GM18861 (cell line): ENCODE measurements around the gene C11orf91.
"Not testable (repeated sequence)": the region's sequence is repeated elsewhere in the genome, so short reads cannot be mapped to it uniquely, and the experiment has no call there.

Experiments
- ATAC-seq: cut with Tn5 transposase; IDR thresholded peaks from one replicate; pipeline ENCODE4 v1.9.1; 2021; ENCODE audit not compliant: unreplicated experiment

Gene C11orf91

DNA sequence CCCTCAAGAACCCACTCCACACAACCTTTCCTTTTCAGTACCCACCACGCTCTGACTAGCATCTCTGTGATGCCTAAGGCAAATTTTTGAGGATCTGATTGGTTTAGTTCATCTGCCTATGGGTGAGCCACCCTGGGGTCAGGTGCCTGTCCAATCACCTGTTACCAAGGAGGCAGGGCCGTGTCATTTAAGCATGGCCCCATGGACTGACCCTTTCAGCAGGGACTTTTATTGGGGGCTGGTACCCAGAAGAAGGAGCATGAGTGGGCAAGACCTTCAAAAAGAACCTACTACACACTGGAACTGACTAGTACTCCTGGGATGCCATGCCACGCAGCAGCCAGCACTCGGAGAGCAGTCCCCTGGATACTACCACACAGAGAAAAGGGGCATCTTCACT is 28.4 kb downstream of the C11orf91 start:
- ATAC-seq, result no peak

DNA sequence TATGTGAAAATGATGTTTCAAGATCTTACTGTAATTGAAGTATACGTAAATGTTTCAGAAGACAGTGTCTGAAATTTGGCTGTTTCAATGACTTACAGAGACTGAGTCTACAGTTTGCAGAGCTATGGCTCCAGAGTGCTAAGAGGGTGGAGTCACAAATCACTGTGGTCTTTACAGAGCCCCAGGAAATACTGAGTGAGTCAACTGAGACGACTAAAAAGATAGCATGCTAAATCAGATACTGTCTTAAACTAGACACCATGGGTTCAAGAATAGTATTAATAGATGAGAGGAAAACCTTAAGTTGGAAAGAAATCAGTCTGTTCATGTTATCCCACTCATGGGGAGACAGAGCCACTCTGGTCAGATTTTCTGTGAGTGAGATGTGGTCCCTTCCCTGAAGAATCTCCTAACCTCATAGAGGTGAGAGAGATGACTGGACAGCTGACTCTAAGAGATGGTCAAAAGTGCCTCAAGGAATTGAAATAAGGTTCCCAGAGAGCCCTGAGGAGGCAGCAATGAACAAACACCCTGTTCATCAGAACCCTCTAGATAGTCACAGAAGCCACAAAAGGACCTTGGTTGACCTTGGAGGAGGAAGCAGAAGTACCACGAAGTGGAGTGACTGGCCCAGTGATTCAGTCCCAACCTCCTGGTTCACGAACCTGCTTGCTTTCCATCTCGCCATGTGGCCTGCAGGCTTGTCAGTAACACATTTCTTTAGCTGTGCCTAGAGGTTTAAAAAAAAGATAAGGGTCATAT is 30.2 kb downstream of the C11orf91 start:
- no peak for ATAC-seq

DNA sequence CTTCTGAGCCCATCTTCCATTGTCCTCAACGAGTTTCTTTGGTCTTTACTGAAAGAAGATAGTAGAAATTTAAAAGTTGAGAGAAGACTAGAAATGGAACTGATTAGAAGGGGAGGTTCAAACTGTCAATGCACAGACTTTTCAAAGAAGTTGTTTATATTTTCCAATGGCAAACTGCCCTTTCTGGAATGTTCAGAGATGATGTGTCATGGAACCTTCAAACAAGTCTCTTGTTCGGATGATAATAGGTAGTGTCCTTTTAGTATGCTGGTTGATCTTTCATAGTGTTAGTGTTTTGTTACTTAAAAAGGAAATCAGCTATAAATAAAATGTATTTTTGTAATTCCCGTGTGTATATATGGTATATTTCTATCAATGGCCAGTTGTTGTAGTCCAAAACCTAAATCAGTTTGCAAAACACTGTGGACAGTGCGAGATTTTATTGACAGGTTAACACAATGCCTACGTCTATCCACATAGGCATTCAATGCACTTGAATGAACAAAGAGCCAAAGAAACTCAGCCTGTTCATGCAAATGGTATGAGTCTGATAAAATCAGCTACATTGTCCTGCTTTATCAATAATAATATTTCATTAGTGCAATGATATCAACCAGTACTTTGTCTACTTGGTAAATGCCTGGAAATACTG is 30.9 kb downstream of the C11orf91 start:
- ATAC-seq, result no peak

DNA sequence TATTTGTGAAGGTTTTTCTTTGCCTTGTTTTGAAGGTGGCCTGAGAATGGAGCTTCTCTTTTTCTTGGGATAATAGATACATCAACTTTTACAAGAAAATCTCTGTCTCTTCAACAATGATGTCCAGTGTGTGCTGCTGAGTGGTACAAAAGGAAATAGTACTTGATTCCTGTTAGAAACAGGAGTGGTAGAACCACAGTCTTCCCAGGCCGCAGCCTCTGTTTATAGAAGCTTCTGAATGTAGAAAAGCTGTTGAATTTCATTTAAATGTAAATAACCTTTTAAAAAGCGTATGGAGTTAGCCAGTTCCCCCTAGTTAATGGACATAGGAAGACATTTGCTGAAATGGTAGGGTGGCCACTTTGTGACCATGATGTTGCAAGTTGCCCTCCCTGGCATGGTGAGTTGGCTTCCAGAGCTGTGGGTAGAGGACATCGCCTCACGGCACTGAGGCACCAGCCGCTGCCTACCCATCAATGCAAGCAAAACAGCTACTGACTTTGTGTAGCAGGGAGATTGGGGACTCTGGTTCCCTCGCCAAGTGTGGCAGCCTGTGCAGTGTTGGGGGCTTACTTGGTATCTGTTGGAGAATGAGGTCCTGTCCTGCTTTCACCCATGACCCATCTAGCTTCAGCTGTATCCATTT is 31.6 kb downstream of the C11orf91 start:
- ATAC-seq, result no peak

DNA sequence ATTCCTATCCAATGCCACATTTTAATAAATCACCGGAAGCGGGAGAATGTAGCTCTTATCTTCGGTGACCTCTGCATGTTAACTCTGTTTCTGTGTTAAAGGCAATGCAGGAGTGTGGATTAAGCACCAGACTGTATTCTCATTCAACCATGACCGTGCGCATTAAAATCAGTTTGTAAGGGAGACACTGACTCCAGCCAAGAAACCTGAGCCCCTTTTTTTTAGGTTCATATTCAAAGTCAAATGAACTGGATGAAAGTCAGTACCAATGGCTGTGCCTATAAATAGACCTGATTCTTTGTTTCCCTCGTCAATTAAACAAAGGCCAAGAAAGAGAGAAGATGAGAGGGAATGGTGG is 32.2 kb downstream of the C11orf91 start:
- no peak for ATAC-seq

DNA sequence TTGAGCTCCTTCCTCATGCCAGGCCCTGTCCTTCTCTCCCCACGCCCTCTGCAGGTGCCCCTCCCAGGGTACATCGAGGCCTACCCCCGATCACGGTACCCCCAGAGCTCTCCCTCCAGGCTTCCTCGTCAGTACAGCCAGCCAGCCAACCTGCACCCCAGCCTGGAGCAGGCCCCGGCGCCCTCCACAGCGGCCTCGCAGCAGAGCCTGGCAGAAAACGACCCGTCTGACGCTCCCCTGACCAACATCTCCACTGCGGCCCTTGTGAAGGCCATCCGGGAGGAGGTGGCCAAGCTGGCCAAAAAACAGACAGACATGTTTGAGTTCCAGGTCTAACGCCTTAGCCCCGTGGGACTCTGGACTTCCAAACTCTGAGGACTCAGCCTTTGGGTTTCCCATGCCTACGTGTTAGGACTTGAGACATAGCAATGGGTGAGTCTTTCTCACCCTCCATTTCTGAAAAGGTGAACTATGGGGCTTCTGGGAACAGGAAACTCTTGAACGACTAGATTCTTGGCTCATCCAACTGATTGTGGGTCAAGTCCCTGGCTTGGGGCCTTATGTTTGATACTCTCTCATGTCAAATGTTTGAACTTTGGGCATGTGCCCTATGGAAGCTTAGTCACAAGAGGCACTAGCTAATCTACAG is 32.7 kb downstream of the C11orf91 start:
- no peak for ATAC-seq

DNA sequence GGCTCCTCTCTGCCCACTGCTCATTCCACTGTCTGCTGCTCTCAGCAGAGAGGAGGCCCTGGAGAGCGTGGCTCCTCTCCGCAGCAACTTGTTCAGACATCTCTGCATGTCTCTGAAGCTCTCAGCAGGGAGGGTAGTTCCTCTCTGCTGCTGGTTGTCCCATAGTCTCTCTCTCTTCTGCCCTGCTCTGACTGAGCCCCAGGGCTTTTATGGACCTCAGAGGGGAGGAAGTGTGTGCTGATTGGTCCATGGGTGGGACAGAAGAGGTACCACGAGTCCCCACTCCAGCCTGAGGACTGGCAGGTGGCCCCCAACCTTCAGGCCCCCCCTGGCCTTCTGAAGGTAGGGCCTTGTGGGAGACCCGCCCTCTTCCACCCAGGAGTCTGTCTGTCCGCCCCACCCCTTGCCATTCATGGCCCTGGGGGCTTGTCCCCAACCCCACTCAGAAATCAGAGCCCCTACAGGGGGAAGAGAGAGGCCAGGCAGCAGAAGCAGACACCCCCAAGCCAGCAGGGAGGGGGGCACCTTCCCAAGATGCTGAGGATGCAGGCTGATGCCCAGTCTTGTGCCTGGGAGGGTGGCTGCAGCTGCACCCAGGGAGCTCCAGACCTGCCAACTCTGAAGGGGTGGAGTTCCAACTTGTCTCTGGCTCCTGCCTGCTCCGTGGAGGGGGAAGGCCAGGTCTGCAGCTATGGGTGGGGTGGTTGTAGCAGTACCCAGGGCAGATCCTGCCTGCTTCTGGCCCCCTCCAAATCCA is 35.1 kb downstream of the C11orf91 start:
- ATAC-seq, result no peak

DNA sequence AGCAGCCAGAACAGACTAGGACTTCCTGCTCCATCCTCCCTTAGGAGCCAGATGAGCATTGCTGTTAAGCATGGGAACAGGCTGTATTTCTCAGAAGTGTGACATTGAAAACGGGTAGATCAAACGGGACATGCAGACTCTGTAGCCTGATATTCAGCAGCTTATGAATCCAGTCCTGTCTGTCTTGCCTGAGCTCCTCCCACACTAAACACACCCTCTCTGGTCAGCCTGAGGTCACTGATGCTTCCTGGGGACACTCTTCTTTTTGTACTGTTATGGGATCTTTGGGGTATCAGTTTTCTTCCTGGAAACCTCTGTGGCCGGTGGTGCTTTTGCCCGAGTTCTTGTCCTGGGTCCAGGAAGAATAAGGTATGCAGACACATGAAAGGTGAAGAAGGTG is 35.8 kb downstream of the C11orf91 start:
- no peak for ATAC-seq

DNA sequence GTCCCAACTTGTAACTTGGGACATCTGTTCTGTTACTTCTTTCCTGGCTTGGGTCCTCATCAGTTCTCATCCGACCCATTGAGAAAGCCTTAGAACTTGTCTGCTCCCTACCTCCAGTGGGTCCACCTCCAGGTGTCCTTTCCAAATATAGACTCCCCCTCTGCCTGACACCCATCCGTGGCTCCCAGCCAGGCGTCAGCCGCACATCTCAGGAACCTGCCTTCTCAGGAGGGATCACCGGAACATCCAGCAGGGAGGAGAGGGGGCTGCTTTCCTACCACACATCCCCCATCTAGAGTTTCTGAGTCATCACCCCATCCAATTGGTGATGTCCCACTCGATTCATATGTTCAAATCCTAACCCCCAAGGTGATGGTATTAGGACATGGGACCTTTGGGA is 36.5 kb downstream of the C11orf91 start:
- ATAC-seq, result no peak

DNA sequence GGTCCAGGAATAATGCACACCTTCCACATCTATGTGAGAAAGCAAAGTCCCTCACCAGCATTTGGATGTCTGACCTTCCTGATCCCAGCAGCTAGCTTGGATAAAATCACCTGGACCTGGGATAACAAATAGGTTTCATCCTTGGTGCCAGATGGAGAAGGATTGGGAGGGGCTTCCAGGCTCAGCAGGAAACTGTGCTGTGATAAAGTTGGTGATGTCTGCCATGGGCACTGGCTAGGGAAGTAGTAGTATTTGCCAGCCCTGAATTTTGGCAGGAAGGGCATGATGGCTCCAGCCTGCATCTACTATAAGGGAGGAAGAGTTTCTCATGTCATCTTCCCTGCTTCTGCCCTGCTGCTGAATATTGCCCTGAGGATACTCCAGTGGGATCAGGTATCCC is 37.5 kb downstream of the C11orf91 start:
- no peak for ATAC-seq

DNA sequence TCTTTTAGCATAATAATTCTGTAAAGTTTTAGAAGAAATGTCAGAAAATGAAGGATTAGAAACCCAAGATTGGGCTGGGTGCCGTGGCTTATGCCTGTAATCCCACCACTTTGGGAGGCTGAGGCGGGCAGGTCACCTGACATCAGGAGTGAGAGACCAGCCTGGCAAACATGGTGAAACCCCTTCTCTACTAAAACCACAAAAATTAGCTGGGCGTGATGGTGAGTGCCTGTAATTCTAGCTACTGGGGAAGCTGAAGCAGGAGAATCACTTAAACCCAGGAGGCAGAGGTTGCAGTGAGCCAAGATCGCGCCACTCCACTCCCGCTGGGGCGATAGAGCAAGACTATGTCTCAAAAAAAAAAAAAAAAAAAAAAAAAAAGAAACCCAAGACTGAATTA is 39.1 kb downstream of the C11orf91 start:
- not testable (repeated sequence) for ATAC-seq

DNA sequence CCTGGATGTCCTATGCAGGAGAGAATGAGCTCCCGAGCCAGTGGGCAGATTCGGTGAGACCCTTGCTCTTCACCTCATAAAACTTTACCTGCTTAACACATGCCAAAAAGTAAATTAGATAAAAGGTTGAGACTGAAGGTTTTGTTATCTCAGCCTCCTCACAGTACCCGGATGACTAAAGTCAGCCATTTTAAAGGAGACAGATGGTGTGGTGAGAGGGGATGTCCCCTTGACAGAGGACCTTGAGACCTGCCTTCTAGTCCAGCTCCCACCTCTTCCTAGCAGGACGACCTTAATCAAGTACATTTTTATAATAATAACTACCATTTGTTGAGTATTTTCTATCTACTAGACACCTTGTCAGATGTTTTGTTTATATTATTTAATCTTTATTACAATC is 39.7 kb downstream of the C11orf91 start:
- ATAC-seq, result no peak

DNA sequence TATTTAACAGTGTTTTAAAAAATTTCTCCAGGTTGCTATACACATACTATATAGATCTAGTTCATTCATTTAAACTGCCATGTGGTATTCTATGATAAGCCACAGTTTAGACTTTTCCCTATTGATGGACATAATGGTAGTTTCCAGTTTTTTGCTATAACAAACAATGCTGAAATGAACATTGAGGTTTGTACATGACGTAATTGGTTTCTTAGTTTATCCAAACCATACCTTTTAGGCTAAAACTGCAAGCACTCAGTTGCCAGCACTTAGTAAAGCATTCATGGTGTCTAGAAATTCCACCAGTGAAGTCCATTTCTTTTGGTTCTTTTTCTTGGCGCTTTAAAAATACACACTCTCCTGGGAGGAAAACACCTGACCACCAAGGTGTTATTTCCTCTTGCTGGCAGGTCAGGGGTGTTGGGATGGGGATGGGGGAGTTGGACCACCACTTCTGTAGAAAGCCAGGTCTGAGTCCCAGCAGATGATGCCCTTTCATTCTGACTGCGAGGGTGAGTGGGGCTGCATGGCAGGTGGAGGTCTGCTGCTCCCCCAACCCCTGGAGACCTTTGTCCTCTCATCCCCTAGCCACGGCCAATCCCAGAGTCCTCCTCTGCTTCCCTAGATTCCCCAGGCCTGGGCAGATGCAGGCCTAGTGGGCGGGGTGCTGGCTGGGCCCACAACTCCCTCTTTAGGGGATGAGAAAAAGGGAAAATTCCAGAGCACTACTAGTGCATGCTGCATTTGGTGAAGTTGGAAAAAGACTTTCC is 41.1 kb downstream of the C11orf91 start:
- no peak for ATAC-seq

DNA sequence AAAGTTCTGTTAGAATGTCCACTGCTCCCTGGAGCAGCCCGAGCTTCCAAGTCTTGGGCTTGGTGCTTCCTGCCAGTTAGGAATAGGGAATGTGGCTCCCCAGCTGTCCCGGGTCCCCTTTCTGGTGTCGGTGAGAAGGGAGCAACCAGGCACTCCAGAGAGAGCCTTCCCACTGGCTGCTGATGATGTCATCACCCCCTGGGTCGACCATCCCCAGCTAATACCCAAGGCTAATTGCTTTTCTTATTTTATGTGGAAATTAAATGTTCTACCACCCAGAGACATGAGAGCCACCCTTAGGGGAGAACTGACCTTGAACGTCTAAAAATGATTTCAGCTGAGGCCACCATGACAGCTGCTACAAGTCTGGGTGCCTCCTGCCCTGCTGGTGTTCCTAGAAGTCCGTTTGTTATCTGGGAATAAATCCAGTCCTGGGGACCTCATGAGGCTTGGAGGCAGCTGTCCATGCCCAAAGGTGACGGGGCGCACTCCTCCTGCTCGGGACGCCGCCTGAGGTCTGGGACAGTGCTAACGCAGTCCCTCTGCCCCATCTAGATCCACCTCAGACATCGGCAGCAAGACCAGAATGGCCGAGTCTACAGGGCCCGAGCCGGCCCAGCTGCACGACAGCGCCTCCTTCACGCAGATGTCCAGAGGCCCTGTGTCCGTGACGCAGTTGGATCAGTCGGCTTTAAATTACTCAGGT is 42.3 kb downstream of the C11orf91 start:
- no peak for ATAC-seq

DNA sequence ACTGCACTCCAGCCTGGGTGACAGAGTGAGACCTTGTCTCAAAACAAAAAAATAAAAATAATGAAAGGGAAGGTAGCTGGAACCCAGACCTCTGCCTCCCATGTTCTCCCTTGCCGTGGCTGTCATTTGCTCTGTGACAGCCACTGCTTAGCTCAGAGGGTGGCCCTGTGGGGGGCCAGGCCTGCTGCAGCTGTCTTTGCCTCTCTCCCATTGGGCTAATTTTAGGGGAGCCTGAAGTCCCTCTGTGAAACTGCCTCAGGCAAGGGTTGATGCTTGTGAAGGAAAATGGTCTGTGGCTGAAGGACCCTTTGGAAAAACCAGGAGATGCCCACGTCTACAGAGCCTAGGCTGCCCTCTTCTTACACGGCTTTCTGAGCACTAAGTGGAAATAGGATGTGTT is 42.9 kb downstream of the C11orf91 start:
- no peak for ATAC-seq

DNA sequence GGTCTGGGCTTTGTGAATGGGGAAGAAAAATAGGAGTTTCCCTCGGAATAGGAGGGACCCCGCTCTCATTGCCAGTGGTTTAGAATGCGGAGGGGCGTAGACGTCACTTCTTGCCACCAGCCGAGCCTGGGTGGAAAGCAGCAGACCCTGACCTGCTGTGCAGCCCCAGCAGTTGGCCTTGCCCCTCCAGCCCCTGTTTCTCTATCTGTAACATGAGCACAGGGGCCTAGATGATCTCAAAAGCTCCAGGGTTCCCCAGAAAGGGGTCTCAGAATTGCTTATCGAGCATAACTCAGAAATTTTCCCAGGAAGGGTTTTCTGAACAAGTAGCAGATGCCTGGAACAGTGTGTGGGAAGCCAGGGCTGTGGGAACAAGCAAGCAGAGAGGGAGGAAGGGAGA is 43.9 kb downstream of the C11orf91 start:
- no peak for ATAC-seq

DNA sequence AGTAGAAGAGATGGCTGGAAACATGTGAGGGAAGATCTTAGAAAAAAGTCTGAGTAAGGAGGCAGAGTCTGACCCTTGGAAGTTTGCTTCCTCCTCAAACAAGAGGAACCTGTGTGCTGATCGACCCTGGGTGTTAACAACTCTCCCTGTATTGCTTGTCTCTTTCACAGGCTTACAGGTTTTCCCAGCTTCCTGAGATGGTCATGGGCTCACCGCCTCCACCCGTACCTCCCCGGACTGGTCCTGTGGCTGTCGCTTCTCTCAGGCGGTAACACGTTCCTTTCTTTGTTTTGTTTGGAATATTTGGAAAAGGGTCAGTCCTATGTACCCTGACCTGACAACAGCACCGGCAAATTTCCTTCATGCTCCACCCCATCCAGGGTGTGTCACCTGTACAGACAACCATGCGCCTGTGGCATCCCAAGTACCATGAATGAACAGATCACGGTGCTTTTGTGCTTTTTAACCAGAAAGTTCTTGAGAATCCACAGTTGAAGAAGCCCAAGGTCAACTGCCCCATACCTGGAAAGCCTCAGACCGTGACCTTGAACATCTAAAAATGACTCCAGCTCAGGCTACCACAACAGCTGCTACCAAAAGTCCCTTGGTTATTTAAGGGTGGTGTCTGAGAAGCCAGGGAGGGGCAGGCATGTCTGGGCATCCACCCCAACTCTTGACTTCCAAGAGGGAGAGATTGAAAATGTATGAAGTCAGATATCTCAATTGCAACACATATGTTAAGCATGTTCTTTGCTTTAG is 44.6 kb downstream of the C11orf91 start:
- peak; percentile 78 for ATAC-seq

DNA sequence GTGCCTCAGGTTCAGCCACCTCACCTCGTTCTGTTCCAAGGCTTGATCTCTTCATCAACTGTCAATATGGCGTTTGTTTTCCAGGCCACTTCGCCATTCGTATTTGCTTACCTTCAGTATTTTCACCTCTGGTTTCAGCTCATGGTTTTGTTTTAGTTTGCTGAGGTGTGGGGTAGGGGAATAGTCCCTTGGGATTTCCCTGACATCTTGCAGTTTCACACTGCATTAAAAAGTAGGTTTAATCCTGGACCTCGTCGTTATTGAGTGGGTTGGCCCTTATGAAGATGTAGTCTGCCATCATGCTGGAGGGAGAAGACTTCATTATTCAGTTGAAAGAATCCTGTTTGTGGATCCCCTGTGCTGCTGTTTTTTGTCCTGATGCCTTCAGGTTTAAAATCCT is 46.0 kb downstream of the C11orf91 start:
- no peak for ATAC-seq

DNA sequence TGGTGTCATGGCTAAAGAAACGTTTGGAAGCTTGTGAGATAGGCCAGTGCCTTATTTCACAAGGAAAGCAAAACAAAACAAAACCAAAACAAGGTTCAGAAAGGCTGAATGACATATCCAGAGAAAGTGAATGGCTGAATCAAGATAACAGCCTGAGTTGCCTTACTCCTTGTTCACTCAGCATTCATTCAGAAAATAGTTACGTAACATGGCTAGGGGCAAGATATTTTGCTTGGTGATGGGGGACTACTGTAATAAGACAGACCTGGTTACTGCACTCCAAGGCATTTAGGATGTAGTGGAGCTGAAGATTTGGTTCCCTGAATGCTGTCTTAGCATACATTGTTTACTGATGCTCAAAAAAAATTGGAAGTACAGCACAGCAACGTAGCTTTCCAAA is 47.7 kb downstream of the C11orf91 start:
- ATAC-seq, result no peak
